ENCODE results near the gene ASB10.

The ASB10 gene

DNA sequence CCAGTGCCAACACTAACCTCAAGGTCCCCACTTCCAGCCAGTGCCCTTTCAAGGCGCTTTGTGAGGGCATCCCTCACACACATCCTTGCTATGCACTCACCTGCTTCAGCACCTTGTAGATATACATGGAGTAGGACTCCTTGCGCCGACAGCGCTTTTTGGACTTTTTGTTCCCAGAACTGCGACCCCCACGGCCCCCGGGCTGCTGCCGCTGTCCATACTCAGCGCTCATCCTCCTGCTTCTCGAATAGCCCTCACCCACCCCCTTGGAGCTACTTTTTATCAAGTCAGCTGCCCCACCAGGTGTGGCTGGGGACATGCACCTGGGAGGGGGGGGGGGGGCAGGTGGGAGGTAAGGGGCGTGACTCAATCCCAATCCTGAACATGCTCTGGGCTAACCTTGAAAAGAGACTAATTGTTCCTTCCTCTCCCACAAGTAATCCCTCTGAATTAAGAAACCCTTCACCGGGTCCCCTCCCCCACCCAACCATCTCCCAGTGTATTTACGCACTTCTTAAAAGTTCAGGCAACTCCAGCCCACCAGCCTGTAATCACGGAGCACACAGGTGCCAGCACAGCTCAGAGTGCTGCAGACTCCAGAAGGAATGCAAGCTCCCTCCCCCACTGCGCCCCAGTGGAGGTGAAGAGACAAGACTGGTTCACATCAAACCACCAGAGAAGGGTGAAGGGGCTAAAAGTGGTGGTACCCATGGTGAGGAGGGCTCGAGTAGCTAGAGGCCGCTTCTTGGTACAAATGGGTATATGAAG lies 23.2 kb upstream of the ASB10 start, which contains the start of gene H2BK1:
H2BK1 (minus strand) TSS at position 402 of the 768 bp plus-strand sequence; CDS start at position 232, 170 bp downstream.
- no peak for DNase-seq

DNA sequence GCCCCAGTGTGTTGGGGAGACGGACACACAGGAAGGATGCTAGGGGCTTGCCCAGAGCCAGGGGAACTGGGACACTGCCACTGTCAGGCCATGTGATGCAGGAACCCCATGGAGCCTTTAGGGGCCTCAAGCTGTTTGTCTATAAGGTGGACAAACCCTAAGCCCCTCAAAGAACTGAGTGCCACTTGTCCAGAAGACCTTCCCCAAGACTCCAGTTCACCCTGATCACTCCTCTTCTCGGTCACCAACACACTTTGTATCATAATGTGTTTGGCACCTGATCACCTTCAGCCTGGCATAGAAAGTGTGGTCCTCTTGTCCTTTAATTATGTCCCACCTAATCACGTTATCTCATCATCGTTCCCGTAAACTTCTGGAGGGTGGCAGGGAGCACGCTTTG lies 22.5 kb upstream of the ASB10 start:
- DNase-seq, result no peak

DNA sequence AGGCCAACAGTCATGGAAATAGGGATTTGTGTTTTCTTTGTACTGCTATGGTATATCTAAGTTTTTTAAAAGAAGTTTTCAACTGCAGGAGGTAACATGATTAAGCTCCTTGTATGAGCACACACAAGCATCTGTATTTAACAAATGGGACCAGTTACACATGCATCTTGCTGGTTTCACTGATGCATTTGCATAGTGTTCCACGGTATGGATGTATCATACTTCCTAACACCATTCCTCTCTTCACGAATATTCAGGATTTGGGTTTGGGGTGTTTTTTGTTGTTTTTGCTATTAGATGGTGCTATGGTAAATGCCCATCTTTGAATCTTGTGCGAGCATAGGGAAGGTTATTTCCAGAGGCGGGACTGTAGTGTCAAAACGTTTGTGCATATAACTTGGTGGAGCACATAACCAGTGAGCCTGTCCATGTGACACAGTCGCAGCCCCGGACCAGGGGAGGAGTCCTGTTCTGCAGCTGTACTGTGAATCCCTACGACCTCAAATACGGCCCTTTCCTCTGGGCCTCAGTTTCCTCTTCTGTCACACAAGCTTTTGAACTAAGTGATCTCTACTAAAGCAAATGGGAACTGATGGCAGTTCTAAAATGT lies 21.3 kb upstream of the ASB10 start:
- DNase-seq, result no peak

DNA sequence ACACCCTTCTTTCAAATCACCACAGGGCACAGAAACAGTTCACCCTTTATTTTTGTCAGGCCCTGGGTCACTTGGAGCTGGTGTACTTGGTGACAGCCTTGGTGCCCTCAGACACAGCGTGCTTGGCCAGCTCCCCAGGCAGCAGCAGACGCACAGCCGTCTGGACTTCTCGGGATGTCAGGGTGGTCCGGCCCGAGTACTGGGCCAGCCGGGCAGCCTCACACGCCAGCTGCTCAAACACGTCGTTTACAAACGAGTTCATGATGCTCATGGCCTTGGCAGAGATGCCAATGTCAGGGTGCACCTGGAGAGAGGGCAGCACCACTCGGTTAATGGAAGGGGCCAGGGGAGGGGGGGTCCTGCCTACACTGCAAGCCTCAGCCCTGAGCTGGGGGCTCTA lies 20.8 kb upstream of the ASB10 start:
- DNase-seq, result no peak

DNA sequence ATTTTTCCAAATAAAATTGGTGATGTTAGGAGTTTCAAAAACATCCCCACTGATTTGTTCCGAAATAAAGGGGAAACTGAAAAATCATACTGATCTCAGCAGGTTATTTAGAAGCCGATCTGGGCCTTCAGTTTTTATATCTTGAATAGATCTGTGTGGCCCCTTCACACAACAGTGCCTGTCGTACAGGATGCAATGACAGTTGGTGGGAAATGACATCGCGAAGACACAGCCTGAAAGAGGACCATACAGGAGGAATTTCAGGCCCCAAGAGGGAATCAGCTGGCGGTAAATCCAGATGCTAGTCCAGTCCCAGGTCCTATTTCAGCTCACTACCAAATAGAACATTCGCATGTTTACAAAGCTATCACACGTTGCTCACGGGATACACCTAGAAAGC lies 20.3 kb upstream of the ASB10 start:
- no peak for DNase-seq

DNA sequence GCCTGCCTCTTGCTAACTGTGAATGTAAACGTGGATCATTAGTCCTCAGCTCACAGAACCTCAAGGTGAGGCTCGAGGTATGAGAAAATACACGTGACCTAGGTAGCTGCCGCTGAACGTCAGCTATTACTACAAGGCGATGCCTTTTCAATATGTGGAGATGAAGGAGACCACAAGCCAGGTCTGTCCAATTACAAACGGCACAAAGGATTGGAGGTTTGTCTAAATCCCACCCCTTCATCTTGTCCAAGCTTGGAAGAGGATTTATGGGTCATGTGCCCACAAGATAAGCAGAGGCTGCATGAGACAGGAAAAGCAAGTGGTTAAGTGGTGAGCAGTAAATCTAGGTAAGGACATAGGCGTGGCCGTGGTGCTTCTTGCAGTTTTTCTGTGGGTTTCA lies 19.9 kb upstream of the ASB10 start:
- DNase-seq, result peak; percentile 66

DNA sequence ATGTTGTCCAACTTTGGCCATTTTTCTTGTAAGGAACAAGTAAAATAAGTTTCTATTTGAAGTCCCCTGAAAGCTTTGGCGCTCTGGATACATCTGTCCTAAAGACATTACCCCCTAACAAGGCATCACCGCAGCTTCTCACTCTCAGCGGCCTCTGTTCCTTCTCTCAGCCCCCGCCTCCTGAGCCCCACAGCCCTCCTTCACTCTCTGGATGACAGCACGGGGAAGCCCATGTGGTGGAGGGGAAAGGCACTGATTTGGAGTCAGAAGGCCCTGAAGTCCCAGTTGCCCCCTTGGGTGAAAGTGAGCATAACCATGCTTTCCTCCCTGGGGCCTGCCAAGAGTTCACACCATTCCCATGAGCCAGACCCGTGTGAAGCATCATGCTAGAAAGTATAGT lies 18.7 kb upstream of the ASB10 start:
- DNase-seq, result no peak

DNA sequence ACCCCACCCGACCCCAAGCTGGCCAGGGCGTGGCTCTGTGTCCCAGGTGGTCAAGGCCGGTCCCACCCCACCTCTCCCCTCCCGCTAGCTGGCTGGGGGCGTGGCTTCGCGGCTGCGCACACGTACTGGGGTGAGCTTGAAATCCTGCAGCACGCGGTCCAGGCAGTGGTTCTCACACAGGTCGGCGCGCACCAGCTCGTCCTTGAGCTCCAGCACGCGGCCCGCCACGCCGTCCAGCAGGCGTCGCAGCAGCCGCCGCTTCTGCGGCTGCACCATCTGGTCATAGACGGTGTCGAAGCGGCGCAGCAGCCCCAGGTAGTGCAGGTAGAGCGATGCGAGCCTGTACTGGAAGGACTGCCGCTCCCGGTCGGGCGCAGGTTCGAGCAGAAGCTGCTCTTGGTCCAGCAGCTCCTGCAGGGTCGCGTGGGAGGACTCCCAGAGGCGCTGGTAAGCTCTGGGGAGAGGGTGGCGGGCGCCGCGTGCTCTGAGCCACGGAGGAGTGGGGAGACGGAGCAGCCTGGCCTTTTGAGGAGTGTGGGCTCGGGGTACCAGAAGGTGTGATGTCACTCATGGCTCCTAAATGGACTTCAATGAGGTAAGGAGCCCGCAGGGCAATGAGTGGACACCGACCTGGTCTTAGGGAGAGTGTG lies 17.5 kb upstream of the ASB10 start:
- no peak for DNase-seq

DNA sequence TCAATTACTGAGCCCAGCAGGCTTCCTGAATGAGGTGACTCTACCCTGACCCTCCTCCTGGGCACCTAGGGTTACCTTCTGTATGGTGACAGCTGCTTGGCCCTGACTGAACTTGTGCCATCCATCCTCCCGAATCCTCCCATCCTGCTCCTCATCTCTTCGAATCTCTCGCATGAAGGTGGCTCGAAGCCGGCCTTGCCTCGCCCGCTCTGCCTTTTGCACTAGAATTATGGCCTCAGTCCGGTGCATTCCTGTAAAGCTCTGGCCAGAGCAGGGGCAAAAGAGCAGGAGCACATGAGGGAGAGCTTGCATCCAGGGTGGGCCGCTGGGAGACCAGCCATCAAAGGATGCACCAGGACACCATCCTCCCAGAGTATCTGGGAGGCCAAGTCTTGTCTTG lies 15.8 kb upstream of the ASB10 start:
- no peak for DNase-seq

DNA sequence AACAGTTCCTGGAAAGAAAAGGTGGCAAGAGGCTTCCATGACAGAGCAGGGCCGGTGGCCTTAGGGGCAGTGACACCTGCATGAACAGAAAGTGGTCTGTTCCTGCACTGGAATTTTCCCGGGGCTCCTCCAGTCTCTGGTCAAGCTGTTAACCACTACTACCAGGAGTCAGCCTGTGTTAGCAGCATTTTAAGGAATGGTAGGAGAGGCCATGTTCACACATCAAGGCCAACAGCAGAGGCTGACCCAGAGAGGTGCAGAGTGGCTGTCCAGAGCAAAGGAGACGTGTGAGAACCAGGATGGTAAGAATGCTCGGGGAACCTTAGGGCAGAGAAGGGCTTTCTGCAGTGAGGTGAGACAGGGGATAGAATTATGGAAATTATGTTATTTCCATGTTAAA lies 14.7 kb upstream of the ASB10 start:
- no peak for DNase-seq

DNA sequence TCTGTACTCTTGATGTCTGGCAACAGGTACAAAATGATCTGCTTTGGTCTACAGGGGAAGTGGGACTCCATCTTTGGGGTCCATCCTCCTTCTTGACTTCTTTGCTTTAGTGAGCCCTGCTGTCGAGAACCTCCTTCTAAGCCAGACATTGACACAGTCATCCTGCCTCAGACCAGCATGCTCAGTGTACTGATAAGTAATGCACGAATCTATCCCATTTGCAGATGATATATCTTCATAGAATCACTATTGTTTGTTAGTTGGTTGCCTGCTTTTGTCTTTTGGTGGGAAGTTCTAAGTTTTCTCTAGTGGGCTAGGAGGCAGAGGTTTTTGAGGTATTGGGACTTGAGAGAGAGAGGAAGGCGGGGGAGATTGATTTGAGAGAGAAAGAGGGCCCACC lies 14.3 kb upstream of the ASB10 start:
- DNase-seq, result no peak

DNA sequence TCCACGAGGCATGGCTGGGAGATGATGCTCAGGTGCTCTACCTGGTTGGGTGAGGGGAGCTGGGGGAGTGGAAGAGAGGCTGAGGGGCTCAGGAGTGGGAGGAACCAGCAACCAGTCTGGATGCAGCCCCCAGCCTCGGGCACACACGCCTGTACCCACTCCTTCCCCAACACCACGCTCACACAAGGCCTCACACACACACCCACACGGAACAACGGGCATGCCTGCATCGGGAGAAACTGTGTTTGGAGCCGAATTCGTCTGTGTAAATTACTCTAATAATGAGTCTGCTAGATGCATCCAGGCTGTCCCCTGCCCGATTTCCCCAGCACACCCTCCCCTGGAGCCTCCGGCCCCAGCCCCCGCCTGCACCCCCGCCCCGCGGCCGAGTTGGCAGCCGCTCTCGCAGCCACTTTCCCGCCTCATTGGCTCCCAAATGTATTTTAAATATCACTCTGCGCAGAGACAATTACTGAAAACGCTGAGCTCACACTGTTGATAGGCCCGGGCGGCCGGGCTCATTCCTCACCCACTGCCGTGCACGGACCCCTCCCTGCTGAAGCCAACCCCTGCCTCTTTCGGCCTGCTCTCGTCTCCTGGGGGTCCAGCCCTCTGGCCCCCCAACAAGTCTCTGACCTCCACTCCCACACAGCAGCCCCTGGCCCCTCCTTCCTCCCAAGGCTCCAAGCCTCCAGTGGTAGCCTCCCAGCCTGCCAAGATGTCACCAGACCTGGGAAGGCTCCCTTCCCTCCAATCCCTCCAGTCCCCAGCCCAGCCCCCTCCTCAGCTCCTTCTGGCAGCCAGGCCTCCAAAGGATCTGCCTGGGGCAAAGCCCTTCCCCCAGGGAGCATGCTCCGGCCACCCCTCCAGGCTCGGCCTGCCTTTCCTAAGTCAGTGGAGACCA lies 12.1 kb upstream of the ASB10 start:
- no peak for DNase-seq

DNA sequence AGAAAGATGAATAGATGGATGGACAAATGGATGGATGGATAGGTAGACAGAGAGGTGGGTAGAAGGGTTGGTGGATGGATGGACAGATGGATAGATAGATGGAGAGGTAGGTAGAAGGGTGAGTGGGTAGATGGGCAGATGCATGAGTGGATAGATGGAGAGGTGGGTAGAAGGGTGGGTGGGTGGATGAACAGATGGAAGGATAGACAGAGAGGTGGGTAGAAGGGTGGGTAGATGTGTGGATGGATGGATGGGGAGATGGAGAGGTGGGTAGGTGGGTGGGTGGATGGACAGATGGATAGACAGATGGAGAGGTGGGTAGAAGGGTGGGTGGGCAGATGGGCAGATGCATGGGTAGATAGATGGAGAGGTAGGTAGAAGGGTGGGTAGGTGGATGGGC lies 10.9 kb upstream of the ASB10 start:
- no peak for DNase-seq

DNA sequence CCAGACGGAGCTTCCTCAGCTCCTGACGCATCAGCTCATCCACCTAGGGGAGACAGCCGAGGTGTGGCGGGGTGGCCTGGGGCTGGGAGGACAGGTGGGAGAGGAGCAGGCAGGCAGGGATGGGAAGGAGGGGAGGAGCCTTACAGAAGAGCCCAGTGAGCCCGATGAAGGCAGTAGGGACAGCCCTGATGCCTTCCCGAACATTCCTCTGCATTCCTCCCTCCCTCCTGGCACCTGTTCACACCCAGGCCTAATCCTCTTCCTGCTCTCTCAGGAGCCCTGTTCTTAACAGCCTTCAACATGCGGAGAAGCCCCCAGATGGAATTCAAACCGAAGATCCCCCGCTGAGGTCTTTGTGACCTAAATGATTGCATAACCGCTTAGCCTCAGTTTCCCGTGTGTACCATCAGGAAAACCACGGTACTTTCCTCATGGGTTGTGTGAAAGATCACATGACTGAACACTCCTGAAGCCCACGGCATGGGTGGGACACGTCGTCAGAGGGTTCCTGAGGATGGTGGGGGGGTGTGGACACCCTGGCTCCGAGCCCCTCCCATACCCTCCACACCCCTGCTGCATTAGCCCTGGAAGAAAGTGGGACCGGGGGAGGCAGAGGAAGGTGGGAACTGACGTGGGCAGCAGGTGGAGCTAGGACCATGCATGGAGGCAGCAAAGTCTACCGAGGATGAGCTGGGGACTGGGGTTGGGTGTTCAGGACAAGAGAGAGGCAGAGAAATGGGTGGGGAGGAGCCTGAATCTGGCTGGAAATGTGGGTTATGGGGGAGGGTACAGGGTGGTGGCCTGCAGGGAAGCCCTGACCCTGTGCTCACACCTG lies 8.8 kb upstream of the ASB10 start:
- no peak for DNase-seq

DNA sequence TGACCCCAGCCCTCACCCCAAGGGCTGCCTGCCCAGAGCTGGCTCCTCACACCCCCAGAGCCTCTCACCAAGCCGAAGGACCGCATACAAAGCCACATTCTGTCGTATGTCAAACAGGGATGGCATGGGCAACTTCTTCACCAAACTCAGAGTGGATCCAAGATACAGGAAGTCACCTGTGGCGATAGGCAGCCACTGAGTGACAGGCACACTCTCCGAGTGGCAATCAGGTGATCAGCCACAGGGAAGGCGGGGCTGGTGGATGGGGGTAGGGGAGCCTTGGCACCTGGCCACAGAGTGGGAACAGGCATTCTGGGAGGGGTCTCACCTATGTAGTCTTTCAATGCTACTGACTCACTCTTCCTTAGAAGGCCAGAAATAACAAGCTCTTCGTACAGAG lies 7.1 kb upstream of the ASB10 start:
- DNase-seq, result no peak

DNA sequence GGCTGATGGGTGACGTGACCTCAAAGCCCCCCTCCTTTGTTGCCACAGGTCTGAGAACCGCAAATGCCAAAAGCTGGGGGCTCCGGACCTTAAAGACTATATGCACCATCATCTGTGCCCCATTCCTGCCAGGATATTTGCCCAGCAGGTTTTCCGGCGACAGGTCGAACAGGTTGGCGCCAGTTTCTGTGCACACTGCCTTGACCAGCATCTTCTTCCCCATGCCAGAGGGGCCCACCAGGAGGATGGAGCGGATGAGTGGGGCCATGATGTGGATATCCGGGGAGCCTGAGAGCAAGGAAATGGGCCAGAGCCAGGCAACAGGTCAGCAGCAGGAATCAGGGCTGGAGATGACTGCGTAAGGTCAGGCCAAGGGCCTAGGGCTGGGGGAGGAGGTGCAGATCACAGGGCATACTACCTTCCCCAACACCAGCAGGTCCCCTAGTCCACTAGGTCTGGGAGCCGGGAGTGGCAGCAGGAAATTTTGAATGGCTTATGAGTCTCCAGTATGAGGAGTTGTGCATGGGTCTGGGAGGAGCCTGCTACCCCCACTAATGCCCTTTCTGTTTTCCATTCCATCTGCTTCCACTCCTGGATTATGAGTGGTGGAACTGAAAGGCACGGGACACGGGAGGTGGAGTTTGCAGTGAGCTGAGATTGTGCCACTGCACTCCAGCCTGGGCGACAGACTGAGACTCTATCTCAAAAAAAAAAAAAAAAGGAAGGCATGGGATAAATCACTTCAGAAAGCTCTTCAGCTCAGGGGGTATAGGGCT lies 6.3 kb upstream of the ASB10 start:
- no peak for DNase-seq

DNA sequence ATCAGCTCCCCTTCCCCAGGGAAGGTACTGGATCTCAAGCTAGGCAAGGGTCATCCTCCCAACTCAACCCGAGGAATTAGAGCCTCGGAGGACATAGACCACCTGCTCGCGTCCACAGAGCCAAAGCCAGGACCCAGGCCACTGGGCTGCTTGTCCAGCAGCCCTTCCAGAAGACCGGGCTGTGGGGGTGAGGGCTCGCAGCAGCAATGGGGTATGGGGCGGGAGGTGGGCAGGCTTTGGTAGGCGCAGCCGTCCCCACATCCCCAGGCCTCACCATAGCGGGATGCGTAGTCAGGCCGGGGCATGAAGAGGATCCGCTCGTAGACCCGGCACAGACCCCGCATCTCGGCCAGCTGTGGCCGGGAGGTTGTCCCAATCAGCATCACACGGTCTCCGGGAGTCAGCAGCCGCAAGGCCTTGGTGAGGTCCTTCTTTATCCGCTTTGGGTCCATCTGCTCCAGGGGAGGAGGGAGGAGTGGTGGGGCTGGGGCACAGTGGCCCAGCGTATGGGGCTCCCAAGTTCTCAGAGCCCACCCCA lies 5.0 kb upstream of the ASB10 start:
- DNase-seq, result no peak

DNA sequence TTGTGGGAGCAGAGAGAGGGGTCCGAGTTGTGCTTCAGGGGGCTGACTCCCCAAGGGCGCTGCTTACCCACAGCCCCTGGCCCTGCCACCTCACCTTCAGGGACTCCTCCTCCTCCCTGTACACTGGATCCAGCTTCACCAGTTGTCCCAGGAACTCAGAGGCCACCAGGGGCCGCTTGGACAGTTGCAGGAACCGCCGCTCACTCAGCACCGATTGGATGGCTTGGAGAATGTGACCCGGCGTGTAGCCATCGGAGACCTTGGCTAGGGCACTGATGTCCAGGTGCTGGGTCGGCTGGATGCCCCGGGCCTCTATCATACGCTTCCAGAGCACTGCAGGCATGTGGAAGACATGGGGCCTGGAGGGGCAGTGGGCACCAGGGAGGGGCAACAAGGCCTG lies 4.5 kb upstream of the ASB10 start:
- DNase-seq, result no peak

DNA sequence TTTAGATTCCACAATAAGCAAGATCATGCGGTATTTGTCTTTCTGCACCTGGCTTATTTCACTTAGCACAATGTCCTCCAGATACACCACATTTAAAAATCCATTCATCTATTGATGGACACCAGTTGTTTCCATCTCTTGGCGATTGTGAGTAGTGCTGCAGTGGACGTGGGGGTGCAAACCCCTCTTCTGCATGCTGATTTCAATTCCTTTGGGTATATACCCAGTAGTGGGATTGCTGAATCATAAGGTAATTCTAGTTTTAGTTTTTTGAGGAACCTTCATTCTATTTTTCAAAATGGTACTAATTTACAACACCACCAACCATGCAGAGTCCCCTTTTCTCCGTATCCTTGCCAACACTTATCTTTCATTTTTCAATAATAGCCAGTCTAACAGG lies 2.0 kb upstream of the ASB10 start:
- no peak for DNase-seq

DNA sequence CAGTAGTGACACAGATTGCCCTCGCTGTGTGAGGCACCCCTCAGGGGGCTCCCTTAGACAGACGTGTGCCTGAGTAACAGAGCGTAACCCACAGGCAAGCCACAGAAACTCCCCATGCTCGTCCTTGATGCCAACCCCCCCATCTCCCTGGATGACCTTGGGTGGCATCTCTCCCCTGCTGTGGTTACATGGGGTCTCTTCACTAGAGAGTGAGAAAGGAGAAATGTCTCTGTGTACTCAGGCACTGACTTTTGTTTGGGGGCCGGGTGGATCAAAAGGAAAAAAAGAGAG lies 1.1 kb upstream of the ASB10 start:
- no peak for DNase-seq

Data from hematopoietic multipotent progenitor cell treated with erythropoietin and hydrocortisone succinate and interleukin-3 and kit ligand, for 6 days (in vitro differentiated cells).